HepG2 (cell line): ENCODE measurements around the gene GRHL3. TPM values are rescaled to one million over a fixed set of nuclear protein-coding genes. Genes with fewer than 3 reads are reported as not detected.

Experiments used
- ATAC-seq: fragments of 200-7000 bp; cut with Tn5 transposase; 3 replicates; pipeline ENCODE4 v1.9.1; 2020; ENCODE audit warnings: mild to moderate bottlenecking, moderate library complexity
- BruUV-seq: library from RNA; stranded (reverse); fragments of 400-500 nt; replicated peaks from 2 replicates; lab custom pipeline; 2021; lab: Mats Ljungman, UMichigan
- CTCF ChIA-PET: fragments of 300-600 bp; formaldehyde crosslinking; extraction: SDS; loops from one replicate; lab custom pipeline; 2021; ENCODE audit warnings: low total read pairs, inconsistent platforms, low intra/inter-chr PET ratio; lab: Yijun Ruan, JAX
- POLR2A ChIA-PET: fragments of 350-600 bp; sonication (Branson Sonifier 250); formaldehyde crosslinking; loops from one replicate; lab custom pipeline; 2020; ENCODE audit warnings: antibody characterized with exemption, inconsistent platforms; lab: Yijun Ruan, JAX
- DNase-seq: peaks from one replicate; pipeline ENCODE4 v3.0.0-alpha.2; 2015; ENCODE audit warnings: low spot score
- FAIRE-seq: peaks from 3 replicates; lab custom pipeline; 2011; peaks lifted over from hg19 to GRCh38; lab: Jason Lieb, UNC
- H2AFZ ChIP-seq: one replicate; pipeline ENCODE4 v1.6.1; 2011; ENCODE audit warnings: low read length, inconsistent platforms
- H3K27ac ChIP-seq: fragments of 300-600 bp; 3 replicates; pipeline ENCODE4 v1.8.0; 2011; ENCODE audit warnings: mixed run types, mild to moderate bottlenecking, mixed read lengths, low read length, inconsistent platforms; ENCODE audit not compliant: insufficient read depth; ENCODE audit errors: extremely low read length
- H3K27me3 ChIP-seq, 2 experiments: fragments of 200-600 bp in 1 of 2; 2 replicates in 1 of 2; 3 replicates in 1 of 2; pipeline versions ENCODE4 v1.6.0 to v1.8.0; 2011; ENCODE audit warnings: low read length in 2 of 2, mild to moderate bottlenecking in 2 of 2, moderate library complexity in 2 of 2, inconsistent platforms in 1 of 2; ENCODE audit not compliant: insufficient read depth in 2 of 2, control insufficient read depth in 1 of 2
- H3K36me3 ChIP-seq, 2 experiments: fragments of 200-600 bp in 1 of 2; replicated peaks in 1 of 2; 2 replicates in 1 of 2; 3 replicates in 1 of 2; pipeline versions ENCODE4 v1.5.1 to v1.8.0; 2011; ENCODE audit warnings: low read length in 2 of 2, inconsistent platforms in 1 of 2; ENCODE audit not compliant: insufficient read depth in 2 of 2, control insufficient read depth in 1 of 2
- H3K4me1 ChIP-seq: 2 replicates; pipeline ENCODE4 v1.5.1; 2012; ENCODE audit warnings: low read length, inconsistent platforms; ENCODE audit not compliant: insufficient read depth
- H3K4me2 ChIP-seq: 2 replicates; pipeline ENCODE4 v1.6.0; 2011; ENCODE audit warnings: low read depth, low read length, inconsistent platforms
- H3K4me3 ChIP-seq, 3 experiments: fragments of 200-600 bp in 1 of 3; sonication (generic), shearing (Covaris generic) in 1 of 3; replicated peaks in 1 of 3; 2 replicates each; pipeline ENCODE4 v1.5.1; 2011 to 2016; ENCODE audit warnings: low read length in 3 of 3, inconsistent platforms in 2 of 3, low read depth in 2 of 3, mild to moderate bottlenecking in 2 of 3, control low read depth in 1 of 3, mixed read lengths in 1 of 3; ENCODE audit not compliant: insufficient read depth in 1 of 3
- H3K79me2 ChIP-seq: one replicate; pipeline ENCODE4 v1.6.1; 2011; ENCODE audit warnings: low read length, inconsistent platforms; ENCODE audit not compliant: insufficient read depth
- H3K9ac ChIP-seq: 2 replicates; pipeline ENCODE4 v1.6.0; 2011; ENCODE audit warnings: mild to moderate bottlenecking, low read depth, low read length, inconsistent platforms; ENCODE audit not compliant: insufficient read depth
- H3K9me3 ChIP-seq: 2 replicates; pipeline ENCODE4 v1.5.1; 2012; ENCODE audit warnings: mild to moderate bottlenecking, low read length
- H4K20me1 ChIP-seq: 2 replicates; pipeline ENCODE4 v1.6.0; 2011; ENCODE audit warnings: inconsistent platforms, mild to moderate bottlenecking, low read length, moderate library complexity; ENCODE audit not compliant: insufficient read depth
- ATRX ChIP-seq: sonication (generic); formaldehyde crosslinking; IDR thresholded peaks from 2 replicates; pipeline ENCODE4 v1.4.0; 2020; ENCODE audit warnings: missing genetic modification reagents, borderline replicate concordance
- HIVEP1 ChIP-seq: sonication (generic); formaldehyde crosslinking; IDR thresholded peaks from 2 replicates; pipeline ENCODE4 v1.4.0; 2020; ENCODE audit warnings: mild to moderate bottlenecking, missing genetic modification reagents
- PHF21A ChIP-seq: sonication (generic); formaldehyde crosslinking; IDR thresholded peaks from 2 replicates; pipeline ENCODE4 v1.5.0; 2020; ENCODE audit warnings: mild to moderate bottlenecking, missing genetic modification reagents
- PHF8 ChIP-seq: sonication (generic); formaldehyde crosslinking; IDR thresholded peaks from 2 replicates; pipeline ENCODE4 v1.5.0; 2020; ENCODE audit warnings: missing genetic modification reagents
- PITX1 ChIP-seq: sonication (generic); formaldehyde crosslinking; IDR thresholded peaks from 2 replicates; pipeline ENCODE4 v1.5.1; 2020; ENCODE audit warnings: mild to moderate bottlenecking, missing genetic modification reagents
- ZBTB1 ChIP-seq: sonication (generic); formaldehyde crosslinking; IDR thresholded peaks from 2 replicates; pipeline ENCODE4 v1.4.0; 2020; ENCODE audit warnings: missing genetic modification reagents, borderline replicate concordance
- ZFAT ChIP-seq: sonication (generic); formaldehyde crosslinking; conservative IDR thresholded peaks from 2 replicates; pipeline ENCODE4 v1.8.1; 2023; ENCODE audit warnings: missing genetic modification reagents, inconsistent platforms
- ZNF557 ChIP-seq: sonication (generic); formaldehyde crosslinking; IDR thresholded peaks from 2 replicates; pipeline ENCODE4 v1.4.0; 2020; ENCODE audit warnings: missing genetic modification reagents
- ZNF678 ChIP-seq: sonication (generic); formaldehyde crosslinking; IDR thresholded peaks from 2 replicates; pipeline ENCODE4 v1.4.0; 2020; ENCODE audit warnings: mild to moderate bottlenecking, missing genetic modification reagents
- WGBS: methylation state at CpG from one replicate; pipeline ENCODE4 v1.1.6; 2017; ENCODE audit warnings: low lambda C conversion rate; 5-methylcytosine and 5-hydroxymethylcytosine counted together
- in situ Hi-C: cut with HindIII; loops from 2 replicates; pipeline ENCODE4 v1.10.0; 2017; ENCODE audit warnings: low pct_unique_long_range_greater_than_20kb; ENCODE audit not compliant: extremely low pct_ligation_motif_present
- intact Hi-C: fragments of 100-400 bp; cut with micrococcal nuclease; formaldehyde crosslinking; loops from one replicate; pipeline ENCODE4 v1.10.0; 2022; ENCODE audit not compliant: unreplicated experiment
- polyA plus RNA-seq, 8 experiments: library from polyadenylated mRNA; depleted of rRNA in 3 of 8; stranded (reverse) in 7 of 8; unstranded in 1 of 8; fragments of >200 nt; fragmentation: Illumina TruSeq in 4 of 8; extraction: Trizol in 4 of 8; gene quantifications; 2 replicates each; pipeline versions ENCODE4 v1.2.1 to v1.2.3, GENCODE V29; 2011 to 2016; ENCODE audit warnings: low read depth in 4 of 8, missing spikeins in 1 of 8, mixed read lengths in 1 of 8; ENCODE audit not compliant: insufficient read depth in 1 of 8
- total RNA-seq, 5 experiments: library from RNA; depleted of rRNA; stranded (reverse); fragments of >200 nt; fragmentation: Illumina TruSeq; extraction: Trizol; gene quantifications; 2 replicates each; pipeline ENCODE4 v1.2.3, GENCODE V29; 2016; ENCODE audit warnings: low read depth in 1 of 5
- TF ChIP-seq, protein P1 (sequence below), 2 experiments: fragments of 450-650 bp in 1 of 2; sonication (generic) in 1 of 2; formaldehyde crosslinking; IDR thresholded peaks; 2 replicates each; pipeline versions ENCODE4 v1.5.0 to v1.8.0; 2020 to 2022; ENCODE audit warnings: mild to moderate bottlenecking in 1 of 2, missing genetic modification reagents in 1 of 2
- TF ChIP-seq, protein P2 (sequence below): sonication (generic); formaldehyde crosslinking; IDR thresholded peaks from 2 replicates; pipeline ENCODE4 v1.4.0; 2020; ENCODE audit warnings: missing genetic modification reagents
- TF ChIP-seq, protein P3 (sequence below): sonication (generic); formaldehyde crosslinking; IDR thresholded peaks from 2 replicates; pipeline ENCODE4 v1.5.1; 2020; ENCODE audit warnings: missing genetic modification reagents, mild to moderate bottlenecking, borderline replicate concordance

The GRHL3 gene
- total and polyA plus RNA-seq, 2 of the 13 experiments (the other 11 are each of a cell fraction or from before 2014, with no cell fraction given), result not detected

DNA sequence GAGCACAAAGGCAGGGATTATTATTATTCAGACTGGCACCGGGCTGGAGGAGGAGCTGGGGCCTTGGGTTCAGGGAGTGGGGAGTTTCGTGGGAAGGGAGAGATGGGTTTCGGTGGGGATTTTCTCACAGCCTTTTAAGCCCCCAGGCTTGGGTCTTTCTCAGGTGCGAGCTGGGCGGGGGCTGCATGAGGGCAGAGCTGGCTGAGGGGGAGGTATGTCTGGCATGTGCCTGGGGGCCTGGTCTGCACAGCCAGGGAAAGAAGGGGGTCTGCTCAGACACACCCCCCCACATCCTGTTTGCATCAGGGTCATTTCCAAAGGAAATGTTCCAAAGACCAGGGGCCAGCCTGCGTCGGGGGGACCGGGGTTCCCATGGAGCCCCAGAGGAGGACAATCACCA lies 21.6 kb downstream of the GRHL3 start:
- intact Hi-C loops, result no loop called here
- no peak overlapping the region for H3K4me3 ChIP-seq
- FAIRE-seq (no peak), ATAC-seq (no peak)
- H3K79me2 ChIP-seq, result no peaks in the 10 kb centered on the region
- H3K36me3 ChIP-seq, result no peaks in the 10 kb centered on the region
- H3K4me1 ChIP-seq, result no peaks in the 10 kb centered on the region
- H3K4me2 ChIP-seq, result no peak overlapping the region
- H4K20me1 ChIP-seq, result no peaks in the 10 kb centered on the region
- CTCF ChIA-PET, result no interaction called here
- H2AFZ ChIP-seq, result no peak overlapping the region
- H3K9me3 ChIP-seq, result no peaks in the 10 kb centered on the region
- BruUV-seq, result no TSS peak
- TF ChIP-seq ZNF678 (CRISPR knock-in tag) (no peak), PHF8 (CRISPR knock-in tag) (no peak), ZNF557 (CRISPR knock-in tag) (no peak), PITX1 (CRISPR knock-in tag) (no peak), HIVEP1 (CRISPR knock-in tag) (no peak), ATRX (CRISPR knock-in tag) (no peak), ZBTB1 (CRISPR knock-in tag) (no peak), ZFAT (CRISPR knock-in tag) (no peak), PHF21A (CRISPR knock-in tag) (no peak)
- TF ChIP-seq, protein P1, sequence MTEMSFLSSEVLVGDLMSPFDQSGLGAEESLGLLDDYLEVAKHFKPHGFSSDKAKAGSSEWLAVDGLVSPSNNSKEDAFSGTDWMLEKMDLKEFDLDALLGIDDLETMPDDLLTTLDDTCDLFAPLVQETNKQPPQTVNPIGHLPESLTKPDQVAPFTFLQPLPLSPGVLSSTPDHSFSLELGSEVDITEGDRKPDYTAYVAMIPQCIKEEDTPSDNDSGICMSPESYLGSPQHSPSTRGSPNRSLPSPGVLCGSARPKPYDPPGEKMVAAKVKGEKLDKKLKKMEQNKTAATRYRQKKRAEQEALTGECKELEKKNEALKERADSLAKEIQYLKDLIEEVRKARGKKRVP (CRISPR knock-in tag; IDR thresholded peaks at IDR 0.05), result no peak
- TF ChIP-seq, protein P2, sequence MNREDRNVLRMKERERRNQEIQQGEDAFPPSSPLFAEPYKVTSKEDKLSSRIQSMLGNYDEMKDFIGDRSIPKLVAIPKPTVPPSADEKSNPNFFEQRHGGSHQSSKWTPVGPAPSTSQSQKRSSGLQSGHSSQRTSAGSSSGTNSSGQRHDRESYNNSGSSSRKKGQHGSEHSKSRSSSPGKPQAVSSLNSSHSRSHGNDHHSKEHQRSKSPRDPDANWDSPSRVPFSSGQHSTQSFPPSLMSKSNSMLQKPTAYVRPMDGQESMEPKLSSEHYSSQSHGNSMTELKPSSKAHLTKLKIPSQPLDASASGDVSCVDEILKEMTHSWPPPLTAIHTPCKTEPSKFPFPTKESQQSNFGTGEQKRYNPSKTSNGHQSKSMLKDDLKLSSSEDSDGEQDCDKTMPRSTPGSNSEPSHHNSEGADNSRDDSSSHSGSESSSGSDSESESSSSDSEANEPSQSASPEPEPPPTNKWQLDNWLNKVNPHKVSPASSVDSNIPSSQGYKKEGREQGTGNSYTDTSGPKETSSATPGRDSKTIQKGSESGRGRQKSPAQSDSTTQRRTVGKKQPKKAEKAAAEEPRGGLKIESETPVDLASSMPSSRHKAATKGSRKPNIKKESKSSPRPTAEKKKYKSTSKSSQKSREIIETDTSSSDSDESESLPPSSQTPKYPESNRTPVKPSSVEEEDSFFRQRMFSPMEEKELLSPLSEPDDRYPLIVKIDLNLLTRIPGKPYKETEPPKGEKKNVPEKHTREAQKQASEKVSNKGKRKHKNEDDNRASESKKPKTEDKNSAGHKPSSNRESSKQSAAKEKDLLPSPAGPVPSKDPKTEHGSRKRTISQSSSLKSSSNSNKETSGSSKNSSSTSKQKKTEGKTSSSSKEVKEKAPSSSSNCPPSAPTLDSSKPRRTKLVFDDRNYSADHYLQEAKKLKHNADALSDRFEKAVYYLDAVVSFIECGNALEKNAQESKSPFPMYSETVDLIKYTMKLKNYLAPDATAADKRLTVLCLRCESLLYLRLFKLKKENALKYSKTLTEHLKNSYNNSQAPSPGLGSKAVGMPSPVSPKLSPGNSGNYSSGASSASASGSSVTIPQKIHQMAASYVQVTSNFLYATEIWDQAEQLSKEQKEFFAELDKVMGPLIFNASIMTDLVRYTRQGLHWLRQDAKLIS (CRISPR knock-in tag), result no peak
- TF ChIP-seq, protein P3, sequence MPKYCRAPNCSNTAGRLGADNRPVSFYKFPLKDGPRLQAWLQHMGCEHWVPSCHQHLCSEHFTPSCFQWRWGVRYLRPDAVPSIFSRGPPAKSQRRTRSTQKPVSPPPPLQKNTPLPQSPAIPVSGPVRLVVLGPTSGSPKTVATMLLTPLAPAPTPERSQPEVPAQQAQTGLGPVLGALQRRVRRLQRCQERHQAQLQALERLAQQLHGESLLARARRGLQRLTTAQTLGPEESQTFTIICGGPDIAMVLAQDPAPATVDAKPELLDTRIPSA (CRISPR knock-in tag), result no peak
- TF ChIP-seq, all 625 proteins: peak for 0
- 46% methylated on average over 5 of the region's 8 CpGs for WGBS
- Histone ChIP-seq H3K27ac (no peak overlapping the region), H3K9ac (no peak overlapping the region), H3K27me3 (peaks cover 3 to 52% of the 10 kb centered on the region in 2 experiments; a peak in 4 of 5 replicates)
- in situ Hi-C loops, result no loop called here
- POLR2A ChIA-PET, result no interaction called here
- DNase-seq, result no peak
